Stomach (tissue), 4 donors: ENCODE results near the gene DMKN.

Experiments
- EP300 ChIP-seq: sonication (generic); formaldehyde crosslinking; IDR thresholded peaks from one replicate; pipeline ENCODE4 v1.6.1; 2017; ENCODE audit warnings: antibody characterized with exemption
- POLR2A ChIP-seq, 4 donors: fragments of 450-650 bp; IDR thresholded peaks; one replicate each; pipeline ENCODE4 v1.6.1; 2016; ENCODE audit warnings: antibody characterized with exemption in 4 of 4, control low read depth in 2 of 4, mild to moderate bottlenecking in 1 of 4, moderate library complexity in 1 of 4

DNA sequence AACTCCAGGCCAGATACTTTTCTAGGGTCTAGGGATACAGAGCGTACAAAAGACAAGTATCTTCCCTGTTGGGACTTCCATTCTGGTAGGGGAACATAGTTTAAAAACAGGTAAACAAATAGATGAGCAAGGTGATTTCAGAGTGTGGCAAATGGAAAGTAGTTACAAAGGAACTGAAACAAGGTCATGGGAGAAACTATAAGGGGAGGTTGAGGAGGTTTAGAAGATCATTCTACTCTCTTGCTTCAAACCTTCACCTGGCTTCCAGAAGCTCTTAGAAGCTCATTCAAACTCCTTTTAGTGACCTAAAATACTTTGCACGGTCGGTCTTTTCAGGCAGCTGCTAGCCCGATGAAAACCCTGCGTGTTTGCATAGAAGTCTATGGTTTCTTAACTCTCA lies 56.3 kb downstream of the DMKN start:
- TF ChIP-seq POLR2A (IDR thresholded peaks at IDR 0.05) (no peak), EP300 (no peak)
